ENCODE measurements around the gene TBC1D32.
"Not testable (repeated sequence)": the region's sequence is repeated elsewhere in the genome, so short reads cannot be mapped to it uniquely, and the experiment has no call there.

TBC1D32 gene

GRCh38 chr6:121216928-121217327, 117.4 kb downstream of the TBC1D32 start:
- no peak for DNase-seq (ENCODE audit: low spot score)

GRCh38 chr6:121213341-121213740, 120.9 kb downstream of the TBC1D32 start:
- DNase-seq (ENCODE audit: low spot score) = not testable (repeated sequence)

- no peak for DNase-seq (ENCODE audit: low spot score)
Measured at GRCh38 chr6:121210943-121211342, 123.3 kb downstream of the TBC1D32 start.

GRCh38 chr6:121205569-121205968, 128.7 kb downstream of the TBC1D32 start:
- DNase-seq (ENCODE audit: low spot score) = no peak

- no peak for DNase-seq (ENCODE audit: low spot score)
Measured at GRCh38 chr6:121201105-121201504, 133.2 kb downstream of the TBC1D32 start.

- DNase-seq (ENCODE audit: low spot score) = not testable (repeated sequence)
Measured at GRCh38 chr6:121196042-121196441, 138.2 kb downstream of the TBC1D32 start.

GRCh38 chr6:121190122-121190521, 144.2 kb downstream of the TBC1D32 start:
- DNase-seq (ENCODE audit: low spot score) = no peak

GRCh38 chr6:121188356-121188755, 145.9 kb downstream of the TBC1D32 start:
- DNase-seq (ENCODE audit: low spot score) = no peak

- DNase-seq (ENCODE audit: low spot score) = no peak
Measured at GRCh38 chr6:121187833-121188200, 146.5 kb downstream of the TBC1D32 start.

- DNase-seq (ENCODE audit: low spot score) = no peak
Measured at GRCh38 chr6:121187200-121187832, 147.0 kb downstream of the TBC1D32 start.

- no peak for DNase-seq (ENCODE audit: low spot score)
Measured at GRCh38 chr6:121183742-121184141, 150.5 kb downstream of the TBC1D32 start.

GRCh38 chr6:121175827-121176226, 158.5 kb downstream of the TBC1D32 start:
- DNase-seq (ENCODE audit: low spot score) = no peak

- DNase-seq (ENCODE audit: low spot score) = not testable (repeated sequence)
Measured at GRCh38 chr6:121172451-121172850, 161.8 kb downstream of the TBC1D32 start.

GRCh38 chr6:121171879-121172278, 162.4 kb downstream of the TBC1D32 start:
- DNase-seq (ENCODE audit: low spot score) = no peak

GRCh38 chr6:121161886-121162285, 172.4 kb downstream of the TBC1D32 start:
- DNase-seq (ENCODE audit: low spot score) = no peak

- no peak for DNase-seq (ENCODE audit: low spot score)
Measured at GRCh38 chr6:121160276-121160675, 174.0 kb downstream of the TBC1D32 start.

GRCh38 chr6:121158891-121159290, 175.4 kb downstream of the TBC1D32 start:
- DNase-seq (ENCODE audit: low spot score) = no peak

GRCh38 chr6:121158438-121158837, 175.8 kb downstream of the TBC1D32 start:
- DNase-seq (ENCODE audit: low spot score) = no peak

- no peak for DNase-seq (ENCODE audit: low spot score)
Measured at GRCh38 chr6:121157906-121158305, 176.4 kb downstream of the TBC1D32 start.

- DNase-seq (ENCODE audit: low spot score) = no peak
Measured at GRCh38 chr6:121143476-121143875, 190.8 kb downstream of the TBC1D32 start.

GRCh38 chr6:121142093-121142492, 192.2 kb downstream of the TBC1D32 start:
- no peak for DNase-seq (ENCODE audit: low spot score)

- no peak for DNase-seq (ENCODE audit: low spot score)
Measured at GRCh38 chr6:121135425-121135824, 198.9 kb downstream of the TBC1D32 start.

- DNase-seq (ENCODE audit: low spot score) = no peak
Measured at GRCh38 chr6:121134922-121135321, 199.4 kb downstream of the TBC1D32 start.

GRCh38 chr6:121124600-121124999, 209.7 kb downstream of the TBC1D32 start:
- DNase-seq (ENCODE audit: low spot score) = no peak

Measured in AG08395 (cell line).